DND-41 (cell line): ENCODE results near the gene FOXP1.

Experiments
- CTCF ChIP-seq: IDR thresholded peaks from 2 replicates; pipeline ENCODE4 v1.5.1; 2012; ENCODE audit warnings: borderline replicate concordance, low read length, moderate library complexity, mild to moderate bottlenecking; ENCODE audit not compliant: poor library complexity, severe bottlenecking; ENCODE audit errors: extremely low read depth
- EZH2 ChIP-seq: IDR thresholded peaks from 3 replicates; pipeline ENCODE4 v1.6.1; 2012; ENCODE audit warnings: borderline replicate concordance, low read depth, mild to moderate bottlenecking, moderate library complexity, low read length, inconsistent platforms; ENCODE audit not compliant: severe bottlenecking

DNA sequence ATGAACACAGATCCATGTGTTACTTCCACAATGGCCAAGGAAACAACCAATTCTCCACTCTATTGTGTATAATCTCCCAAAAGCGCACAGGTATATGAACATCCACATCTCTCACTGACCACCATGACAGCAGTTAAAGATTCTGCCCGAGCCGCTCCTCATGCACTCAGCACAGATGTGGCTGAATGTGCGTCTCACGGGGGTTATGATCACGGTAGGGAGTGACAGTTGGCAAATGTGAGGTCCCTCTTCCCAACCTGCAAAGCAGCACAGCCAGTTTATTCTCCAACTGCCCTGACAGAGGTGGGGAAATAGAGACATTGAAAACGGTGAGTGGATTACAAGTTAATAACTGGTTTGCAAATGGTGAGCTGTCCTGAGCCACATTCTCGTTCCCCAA lies 17.6 kb downstream of the FOXP1 start:
- TF ChIP-seq CTCF (no peak), EZH2 (no peak)
